Small intestine (tissue), 7 donors: ENCODE measurements around the gene JAKMIP1. TPM values are rescaled to one million over a fixed set of nuclear protein-coding genes. Genes with fewer than 3 reads are reported as not detected.

Source experiments
- DNase-seq, 2 donors: peaks; one replicate each; pipeline versions ENCODE4 v3.0.0 to v3.0.0-alpha.2; 2013
- FAIRE-seq: peaks from 2 replicates; lab custom pipeline; 2012; peaks lifted over from hg19 to GRCh38; lab: Jason Lieb, UNC
- H3K27ac ChIP-seq, 3 donors: one replicate each; pipeline ENCODE4 v1.5.1; 2013; ENCODE audit warnings: low read length in 2 of 3, mild to moderate bottlenecking in 2 of 3, control low read depth in 1 of 3, inconsistent platforms in 1 of 3, low read depth in 1 of 3, moderate library complexity in 1 of 3
- H3K27me3 ChIP-seq, 3 donors: one replicate each; pipeline ENCODE4 v1.6.1; 2013; ENCODE audit warnings: low read length in 3 of 3, inconsistent platforms in 1 of 3; ENCODE audit not compliant: control insufficient read depth in 3 of 3, insufficient read depth in 3 of 3
- H3K36me3 ChIP-seq, 3 donors: one replicate each; pipeline ENCODE4 v1.6.1; 2013; ENCODE audit warnings: low read length in 3 of 3, inconsistent platforms in 1 of 3, low read depth in 1 of 3, mild to moderate bottlenecking in 1 of 3, moderate library complexity in 1 of 3; ENCODE audit not compliant: control insufficient read depth in 3 of 3, insufficient read depth in 2 of 3
- H3K4me1 ChIP-seq, 3 donors: one replicate each; pipeline ENCODE4 v1.6.1; 2013; ENCODE audit warnings: low read length in 2 of 3, inconsistent platforms in 1 of 3, low read depth in 1 of 3, mild to moderate bottlenecking in 1 of 3, moderate library complexity in 1 of 3; ENCODE audit not compliant: control insufficient read depth in 3 of 3, insufficient read depth in 2 of 3
- H3K4me3 ChIP-seq, 3 donors: one replicate each; pipeline ENCODE4 v1.5.1; 2013; ENCODE audit warnings: low read length in 3 of 3, control low read depth in 1 of 3, inconsistent platforms in 1 of 3, low read depth in 1 of 3, mild to moderate bottlenecking in 1 of 3, moderate library complexity in 1 of 3
- H3K9me3 ChIP-seq, 2 donors: one replicate each; pipeline ENCODE4 v1.6.1; 2013; ENCODE audit warnings: low read depth in 1 of 2, low read length in 1 of 2; ENCODE audit not compliant: control insufficient read depth in 2 of 2, insufficient read depth in 1 of 2
- WGBS, 3 donors: extraction: QIAGEN DNeasy Blood & Tissue Kit; methylation state at CpG; one replicate each; pipeline ENCODE4 v1.1.7; 2013; 5-methylcytosine and 5-hydroxymethylcytosine counted together
- polyA plus RNA-seq, 4 donors: library from polyadenylated mRNA; stranded (reverse) in 3 of 4; unstranded in 1 of 4; fragments of 200-250 nt in 3 of 4; fragments of 120-200 nt in 1 of 4; gene quantifications; one replicate each; pipeline versions ENCODE4 v1.2.1 to v1.2.3, GENCODE V29; 2013
- donor health status: healthy with polysubstance abuse.
- donor health status: control.
- donor health status: control.
- donor health status: Bipolar disorder and iron deficiency.
- donor health status: healthy.

Gene JAKMIP1
- polyA plus RNA-seq, 4 donors = 0.25 to 1.8 (median 1.0) TPM

GRCh38 chr4:6029254-6029653 is 171.1 kb downstream of the JAKMIP1 start:
- DNase-seq = no peak
- WGBS, 3 donors = 68 to 73% (median 69%) methylated on average over 6 of the region's 6 CpGs
- Histone ChIP-seq H3K36me3 (no peaks in the 10 kb centered on the region), H3K4me3 (no peak overlapping the region), H3K4me1 (no peaks in the 10 kb centered on the region), H3K27ac (no peak overlapping the region), H3K9me3 (no peaks in the 10 kb centered on the region), H3K27me3 (no peaks in the 10 kb centered on the region)
- FAIRE-seq = no peak

GRCh38 chr4:6028168-6028567 is 172.2 kb downstream of the JAKMIP1 start:
- 60 to 77% (median 71%) methylated on average over 10 of the region's 10 CpGs for WGBS, 3 donors
- H3K9me3 ChIP-seq = no peaks in the 10 kb centered on the region
- H3K36me3 ChIP-seq = no peaks in the 10 kb centered on the region
- DNase-seq (no peak), FAIRE-seq (no peak)
- H3K27ac ChIP-seq = no peak overlapping the region
- no peak overlapping the region for H3K4me3 ChIP-seq
- no peaks in the 10 kb centered on the region for H3K4me1 ChIP-seq
- H3K27me3 ChIP-seq = no peaks in the 10 kb centered on the region

GRCh38 chr4:6027392-6027791 is 173.0 kb downstream of the JAKMIP1 start:
- no peaks in the 10 kb centered on the region for H3K4me1 ChIP-seq
- no peaks in the 10 kb centered on the region for H3K27me3 ChIP-seq
- H3K27ac ChIP-seq = no peak overlapping the region
- DNase-seq (no peak), FAIRE-seq (no peak)
- H3K9me3 ChIP-seq = no peaks in the 10 kb centered on the region
- WGBS, 3 donors = 64 to 79% (median 70%) methylated on average over 9 of the region's 9 CpGs
- no peak overlapping the region for H3K4me3 ChIP-seq
- no peaks in the 10 kb centered on the region for H3K36me3 ChIP-seq

GRCh38 chr4:6024313-6024960 is 175.9 kb downstream of the JAKMIP1 start:
- FAIRE-seq (no peak), DNase-seq (no peak)

GRCh38 chr4:6023731-6024130 is 176.6 kb downstream of the JAKMIP1 start:
- DNase-seq (no peak), FAIRE-seq (no peak)
- no peaks in the 10 kb centered on the region for H3K27me3 ChIP-seq
- no peaks in the 10 kb centered on the region for H3K9me3 ChIP-seq
- H3K4me1 ChIP-seq = no peaks in the 10 kb centered on the region
- WGBS, 3 donors = 70 to 86% (median 70%) methylated on average over 10 of the region's 10 CpGs
- no peaks in the 10 kb centered on the region for H3K36me3 ChIP-seq
- H3K27ac ChIP-seq = no peak overlapping the region
- no peak overlapping the region for H3K4me3 ChIP-seq

More at GRCh38 chr4:6024313-6024960, 175.9 kb downstream of the JAKMIP1 start:
- H3K9me3 ChIP-seq = no peaks in the 10 kb centered on the region
- no peaks in the 10 kb centered on the region for H3K27me3 ChIP-seq
- H3K4me3 ChIP-seq = no peak overlapping the region
- WGBS, 3 donors = 67 to 80% (median 75%) methylated on average over 20 of the region's 20 CpGs
- no peaks in the 10 kb centered on the region for H3K4me1 ChIP-seq
- no peak overlapping the region for H3K27ac ChIP-seq
- no peaks in the 10 kb centered on the region for H3K36me3 ChIP-seq

- Histone ChIP-seq H3K9me3 (no peaks in the 10 kb centered on the region), H3K27me3 (no peaks in the 10 kb centered on the region), H3K4me3 (no peak overlapping the region), H3K36me3 (no peaks in the 10 kb centered on the region), H3K27ac (no peak overlapping the region), H3K4me1 (no peaks in the 10 kb centered on the region)
- FAIRE-seq (no peak), DNase-seq (no peak)
- WGBS, 3 donors = 80 to 83% (median 81%) methylated on average over 30 of the region's 30 CpGs
Measured at GRCh38 chr4:6022607-6023288, 177.6 kb downstream of the JAKMIP1 start.

DNA sequence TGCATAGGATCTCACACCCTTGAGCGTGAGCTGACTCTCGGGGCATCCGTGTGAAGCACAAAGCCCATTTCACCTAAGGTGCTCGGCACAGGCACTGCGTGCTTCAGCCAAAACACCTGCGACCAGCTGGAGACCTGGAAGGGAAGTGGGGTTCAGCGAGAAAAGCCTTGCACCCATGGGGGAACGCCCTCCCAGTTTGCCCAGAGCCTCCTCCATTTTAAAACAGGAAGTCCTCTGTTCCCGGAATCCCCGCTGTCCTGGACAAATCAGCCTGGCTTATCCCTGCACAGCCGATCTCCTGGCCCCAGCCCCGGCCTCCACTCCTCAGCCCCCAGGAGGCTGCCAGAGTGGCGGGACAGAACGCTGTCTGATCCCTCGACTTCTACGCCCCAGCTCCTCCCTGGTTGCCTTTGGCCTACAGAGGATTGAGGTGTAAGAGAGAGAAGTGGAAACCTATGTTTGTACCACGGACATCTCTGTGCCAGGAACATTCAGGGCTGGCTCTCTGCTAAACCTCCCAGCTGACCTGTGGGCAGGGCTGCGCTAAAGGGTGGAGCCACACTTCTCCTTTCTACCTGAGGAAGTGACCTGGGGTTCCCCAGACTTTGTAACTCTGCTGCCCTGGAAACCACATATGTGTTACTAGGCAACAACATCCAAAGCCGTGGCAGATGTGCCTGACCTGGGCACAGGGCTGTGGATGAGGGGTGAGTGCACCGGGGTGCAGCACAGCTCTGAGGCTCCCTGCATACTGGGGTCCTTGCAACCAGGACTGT is 178.3 kb downstream of the JAKMIP1 start:
- no peaks in the 10 kb centered on the region for H3K4me1 ChIP-seq
- WGBS, 3 donors = 69 to 81% (median 73%) methylated on average over 20 of the region's 20 CpGs
- peak in 1 of 2 donors; percentile 4 for DNase-seq
- H3K27me3 ChIP-seq = no peaks in the 10 kb centered on the region
- no peaks in the 10 kb centered on the region for H3K9me3 ChIP-seq
- H3K36me3 ChIP-seq = no peaks in the 10 kb centered on the region
- no peak overlapping the region for H3K4me3 ChIP-seq
- FAIRE-seq = no peak
- no peak overlapping the region for H3K27ac ChIP-seq

DNA sequence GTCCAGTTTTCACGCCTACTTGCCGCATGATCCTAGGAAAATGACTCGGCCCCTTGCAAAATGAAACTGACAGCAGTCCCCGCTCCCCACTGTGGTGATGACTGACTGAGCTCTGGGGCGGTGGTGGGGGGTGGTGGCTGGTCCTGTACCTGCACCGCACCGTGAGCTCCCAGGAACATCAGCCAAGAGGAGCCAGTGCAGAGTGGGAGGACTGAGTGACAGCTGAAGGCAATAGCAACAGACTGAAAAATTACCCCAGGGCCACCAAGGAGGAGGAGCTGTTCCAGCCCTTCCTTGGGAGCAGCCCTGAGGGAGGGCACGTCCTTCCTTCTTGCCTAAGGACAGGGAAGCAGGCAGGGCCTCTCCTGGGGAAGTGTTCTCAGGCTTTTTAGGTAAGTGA is 179.7 kb downstream of the JAKMIP1 start:
- Histone ChIP-seq H3K9me3 (no peaks in the 10 kb centered on the region), H3K4me1 (no peaks in the 10 kb centered on the region), H3K36me3 (no peaks in the 10 kb centered on the region), H3K27me3 (no peaks in the 10 kb centered on the region), H3K27ac (no peak overlapping the region), H3K4me3 (no peak overlapping the region)
- DNase-seq (no peak), FAIRE-seq (no peak)
- 79 to 81% (median 80%) methylated on average over 8 of the region's 8 CpGs for WGBS, 3 donors
